ENCODE measurements around the gene MRPL39. TPM values are rescaled to one million over a fixed set of nuclear protein-coding genes. Genes with fewer than 3 reads are reported as not detected.

The MRPL39 gene
- total and polyA plus RNA-seq, 2 donors (not counting 1 experiment from before 2014, with no cell fraction given), result 10.1 to 19.7 TPM

DNA sequence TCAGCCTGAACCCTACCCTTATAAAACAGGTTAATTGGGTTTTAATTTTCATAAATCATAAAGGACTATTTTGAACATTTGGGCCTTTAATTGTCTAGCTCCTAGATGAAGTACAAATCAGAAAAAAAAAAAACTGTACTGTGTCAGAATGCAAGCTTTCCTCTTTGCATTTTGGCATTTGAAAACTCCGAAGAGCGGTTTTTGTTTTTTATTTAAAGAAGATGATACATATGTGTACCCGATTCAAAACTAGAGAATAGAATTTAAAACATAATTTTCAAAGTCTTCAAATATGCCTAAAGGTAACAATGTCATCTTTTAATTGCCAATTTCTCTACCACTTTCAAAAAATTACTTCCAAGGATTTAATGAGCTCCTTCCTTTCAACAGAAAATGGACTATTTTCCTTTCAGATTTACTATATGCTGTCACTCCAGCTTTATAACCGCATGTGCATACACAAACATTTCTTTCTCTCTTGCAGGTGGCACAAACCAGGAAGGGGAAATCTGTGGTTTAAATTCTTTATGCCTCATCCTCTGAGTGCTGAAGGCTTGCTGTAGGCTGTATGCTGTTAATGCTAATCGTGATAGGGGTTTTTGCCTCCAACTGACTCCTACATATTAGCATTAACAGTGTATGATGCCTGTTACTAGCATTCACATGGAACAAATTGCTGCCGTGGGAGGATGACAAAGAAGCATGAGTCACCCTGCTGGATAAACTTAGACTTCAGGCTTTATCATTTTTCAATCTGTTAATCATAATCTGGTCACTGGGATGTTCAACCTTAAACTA, 33.7 kb downstream of the MRPL39 start:
- Mint-ChIP-seq H3K9me3 (ENCODE audit: insufficient read depth) (no peaks in the 10 kb centered on the region), H3K4me1 (peaks cover 74% of the 10 kb centered on the region), H3K27ac (peak overlapping the region; percentile 85), H3K4me3 (peak overlapping the region; percentile 66), H3K27me3 (no peaks in the 10 kb centered on the region)
- Histone ChIP-seq H3K27ac (ENCODE audit: low read length in 2 of 2) (peak overlapping the region; percentile 73 to 87), H3K27me3 (replicated peaks in 1 of 4; ENCODE audit: control extremely low read depth in 1 of 4, control insufficient read depth in 3 of 4, insufficient read depth in 4 of 4, low read length in 3 of 4) (no peaks in the 10 kb centered on the region), H4K20me1 (ENCODE audit: control insufficient read depth, insufficient read depth, low read length, poor library complexity, severe bottlenecking) (no peaks in the 10 kb centered on the region), H3K9ac (ENCODE audit: low read length) (peak overlapping the region; percentile 55), H3K4me3 (ENCODE audit: control extremely low read depth in 1 of 5, extremely low read depth in 1 of 5, insufficient read depth in 1 of 5, low read depth in 2 of 5, low read length in 4 of 5) (peak overlapping the region; percentile 1 to 44 (median 25)), H3K4me2 (replicated peaks; ENCODE audit: low read depth, low read length, poor library complexity, severe bottlenecking) (peak overlapping the region; percentile 68), H3K79me2 (ENCODE audit: control insufficient read depth, insufficient read depth, low read length) (peaks cover 11% of the 10 kb centered on the region), H3K4me1 (ENCODE audit: control insufficient read depth in 2 of 2, insufficient read depth in 2 of 2, low read length in 2 of 2) (peaks cover 27 to 30% of the 10 kb centered on the region in 2 donors), H2AFZ (ENCODE audit: insufficient read depth, low read depth, low read length, poor library complexity, severe bottlenecking) (peak overlapping the region; percentile 32), H3K36me3 (replicated peaks in 1 of 2; ENCODE audit: control extremely low read depth in 1 of 2, control insufficient read depth in 1 of 2, extremely low read depth in 1 of 2, insufficient read depth in 2 of 2, low read length in 1 of 2) (no peaks in the 10 kb centered on the region), H3K9me3 (ENCODE audit: control extremely low read depth in 1 of 3, control insufficient read depth in 2 of 3, insufficient read depth in 1 of 3, low read length in 2 of 3) (no peaks in the 10 kb centered on the region)
- WGBS (ENCODE audit: insufficient coverage), result no CpG with 5 or more reads among the region's 6 CpGs
- CTCF ChIA-PET, result interaction anchor here (0.6 to 2.3 kb wide), 7 partner anchors 10 to 152 kb away, joined by 3 to 12 read pairs (median 3); no protein-coding TSS in a partner anchor
- TF ChIP-seq, protein P1, sequence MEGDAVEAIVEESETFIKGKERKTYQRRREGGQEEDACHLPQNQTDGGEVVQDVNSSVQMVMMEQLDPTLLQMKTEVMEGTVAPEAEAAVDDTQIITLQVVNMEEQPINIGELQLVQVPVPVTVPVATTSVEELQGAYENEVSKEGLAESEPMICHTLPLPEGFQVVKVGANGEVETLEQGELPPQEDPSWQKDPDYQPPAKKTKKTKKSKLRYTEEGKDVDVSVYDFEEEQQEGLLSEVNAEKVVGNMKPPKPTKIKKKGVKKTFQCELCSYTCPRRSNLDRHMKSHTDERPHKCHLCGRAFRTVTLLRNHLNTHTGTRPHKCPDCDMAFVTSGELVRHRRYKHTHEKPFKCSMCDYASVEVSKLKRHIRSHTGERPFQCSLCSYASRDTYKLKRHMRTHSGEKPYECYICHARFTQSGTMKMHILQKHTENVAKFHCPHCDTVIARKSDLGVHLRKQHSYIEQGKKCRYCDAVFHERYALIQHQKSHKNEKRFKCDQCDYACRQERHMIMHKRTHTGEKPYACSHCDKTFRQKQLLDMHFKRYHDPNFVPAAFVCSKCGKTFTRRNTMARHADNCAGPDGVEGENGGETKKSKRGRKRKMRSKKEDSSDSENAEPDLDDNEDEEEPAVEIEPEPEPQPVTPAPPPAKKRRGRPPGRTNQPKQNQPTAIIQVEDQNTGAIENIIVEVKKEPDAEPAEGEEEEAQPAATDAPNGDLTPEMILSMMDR (IDR thresholded peaks at IDR 0.05), result no peak
- no peak for TF ChIP-seq EZH2 (IDR thresholded peaks at IDR 0.05; ENCODE audit: borderline replicate concordance, insufficient read depth, low read depth, low read length, poor library complexity, severe bottlenecking)
- DNase-seq, result peak; percentile 76
- intact Hi-C loops (cut with micrococcal nuclease), result loop anchor here (1.0 kb wide), 3 partner anchors 12 to 116 kb away; partner anchors contain the start of gene MRPL39
- peak; percentile 69 for ATAC-seq (ENCODE audit: low read depth)
- POLR2A ChIA-PET, result interaction anchor here (0.6 kb wide), 1 partner anchor 165 kb away, joined by 4 read pairs; no protein-coding TSS in a partner anchor

Data from B cell (primary cell).